ACC112 (cell line): ENCODE measurements around the gene SPAG9.
"Not testable (repeated sequence)": the region's sequence is repeated elsewhere in the genome, so short reads cannot be mapped to it uniquely, and the experiment has no call there.

Experiments used
- H2AFZ ChIP-seq: fragments of 200-600 bp; sonication (generic); one replicate; pipeline ENCODE4 v1.6.0; 2017; ENCODE audit warnings: antibody characterized with exemption, low read length; ENCODE audit not compliant: unreplicated experiment
- H3K27ac ChIP-seq: fragments of 200-600 bp; sonication (generic); 2 replicates; pipeline ENCODE4 v1.5.1; 2014; ENCODE audit warnings: low read depth, mild to moderate bottlenecking, antibody characterized with exemption, low read length, moderate library complexity
- H3K27me3 ChIP-seq: fragments of 200-600 bp; sonication (generic); 2 replicates; pipeline ENCODE4 v1.6.1; 2014; ENCODE audit warnings: mild to moderate bottlenecking, antibody characterized with exemption, low read length, moderate library complexity, mixed read lengths; ENCODE audit not compliant: insufficient read depth
- H3K36me3 ChIP-seq: fragments of 200-600 bp; sonication (generic); 2 replicates; pipeline ENCODE4 v1.6.1; 2016; ENCODE audit warnings: mild to moderate bottlenecking, antibody characterized with exemption, low read length, moderate library complexity, mixed read lengths; ENCODE audit not compliant: insufficient read depth
- H3K4me1 ChIP-seq: fragments of 200-600 bp; sonication (generic); one replicate; pipeline ENCODE4 v1.6.1; 2016; ENCODE audit warnings: low read length, mixed read lengths; ENCODE audit not compliant: insufficient read depth, unreplicated experiment, control insufficient read depth
- H3K4me3 ChIP-seq: fragments of 200-600 bp; sonication (generic); 2 replicates; pipeline ENCODE4 v1.5.1; 2014; ENCODE audit warnings: mild to moderate bottlenecking, low read depth, low read length
- H3K79me2 ChIP-seq: fragments of 200-600 bp; sonication (generic); one replicate; pipeline ENCODE4 v1.6.0; 2016; ENCODE audit warnings: low read length; ENCODE audit not compliant: control insufficient read depth, unreplicated experiment, insufficient read depth

The SPAG9 gene

GRCh38 chr17:51115179-51115578 lies 5.5 kb downstream of the SPAG9 start:
- H3K27ac ChIP-seq = no peak overlapping the region
- H2AFZ ChIP-seq = no peak overlapping the region
- H3K4me3 ChIP-seq = no peak overlapping the region
- no peaks in the 10 kb centered on the region for H3K36me3 ChIP-seq
- no peaks in the 10 kb centered on the region for H3K27me3 ChIP-seq
- peaks cover 14% of the 10 kb centered on the region for H3K4me1 ChIP-seq
- H3K79me2 ChIP-seq = peaks cover 89% of the 10 kb centered on the region

GRCh38 chr17:51112303-51113222 lies 8.1 kb downstream of the SPAG9 start:
- not testable (repeated sequence) for H2AFZ ChIP-seq, H3K27me3 ChIP-seq, H3K4me3 ChIP-seq, H3K4me1 ChIP-seq, H3K27ac ChIP-seq, H3K36me3 ChIP-seq
- peaks cover 80% of the 10 kb centered on the region for H3K79me2 ChIP-seq

GRCh38 chr17:51107778-51108177 lies 12.9 kb downstream of the SPAG9 start:
- Histone ChIP-seq H3K79me2 (peaks cover 71% of the 10 kb centered on the region), H3K36me3 (peaks cover 3% of the 10 kb centered on the region; the same call in 1 of the 2 replicates), H3K27ac (no peak overlapping the region), H3K4me3 (no peak overlapping the region), H3K4me1 (peaks cover 10% of the 10 kb centered on the region), H3K27me3 (no peaks in the 10 kb centered on the region), H2AFZ (no peak overlapping the region)

GRCh38 chr17:51103451-51103850 lies 17.2 kb downstream of the SPAG9 start:
- H3K27ac ChIP-seq = no peak overlapping the region; the same call in 1 of the 2 replicates

GRCh38 chr17:51103050-51103449 lies 17.6 kb downstream of the SPAG9 start:
- no peaks in the 10 kb centered on the region for H3K27me3 ChIP-seq
- H3K27ac ChIP-seq = no peak overlapping the region
- H3K79me2 ChIP-seq = peaks cover 71% of the 10 kb centered on the region
- H3K4me1 ChIP-seq = peaks cover 10% of the 10 kb centered on the region
- H3K36me3 ChIP-seq = peaks cover 3% of the 10 kb centered on the region; the same call in 1 of the 2 replicates
- H2AFZ ChIP-seq = no peak overlapping the region
- H3K4me3 ChIP-seq = peak overlapping the region; percentile 40; the same call in 1 of the 2 replicates

More at GRCh38 chr17:51103451-51103850, 17.2 kb downstream of the SPAG9 start:
- peaks cover 71% of the 10 kb centered on the region for H3K79me2 ChIP-seq
- no peak overlapping the region for H2AFZ ChIP-seq
- H3K36me3 ChIP-seq = peaks cover 3% of the 10 kb centered on the region; the same call in 1 of the 2 replicates
- peaks cover 10% of the 10 kb centered on the region for H3K4me1 ChIP-seq
- H3K27me3 ChIP-seq = no peaks in the 10 kb centered on the region
- H3K4me3 ChIP-seq = peak overlapping the region; percentile 40; the same call in 1 of the 2 replicates

- no peak overlapping the region for H3K4me3 ChIP-seq
- peaks cover 4% of the 10 kb centered on the region for H3K4me1 ChIP-seq
- no peak overlapping the region for H2AFZ ChIP-seq
- peaks cover 71% of the 10 kb centered on the region for H3K79me2 ChIP-seq
- H3K36me3 ChIP-seq = no peaks in the 10 kb centered on the region
- H3K27me3 ChIP-seq = no peaks in the 10 kb centered on the region
- no peak overlapping the region for H3K27ac ChIP-seq
Measured at GRCh38 chr17:51097708-51098446, 22.8 kb downstream of the SPAG9 start.

GRCh38 chr17:51091635-51092034 lies 29.0 kb downstream of the SPAG9 start:
- Histone ChIP-seq H3K4me3 (no peak overlapping the region), H3K27ac (no peak overlapping the region), H3K4me1 (peaks cover 15% of the 10 kb centered on the region)

GRCh38 chr17:51088868-51089267 lies 31.8 kb downstream of the SPAG9 start:
- not testable (repeated sequence) for H3K36me3 ChIP-seq, H3K27me3 ChIP-seq, H3K27ac ChIP-seq, H3K4me3 ChIP-seq, H2AFZ ChIP-seq
- Histone ChIP-seq H3K4me1 (peaks cover 33% of the 10 kb centered on the region), H3K79me2 (peaks cover 66% of the 10 kb centered on the region)

More at GRCh38 chr17:51091635-51092034, 29.0 kb downstream of the SPAG9 start:
- Histone ChIP-seq H3K27me3 (no peaks in the 10 kb centered on the region), H3K79me2 (peaks cover 70% of the 10 kb centered on the region), H3K36me3 (no peaks in the 10 kb centered on the region), H2AFZ (no peak overlapping the region)

GRCh38 chr17:51088287-51088686 lies 32.4 kb downstream of the SPAG9 start:
- peaks cover 35% of the 10 kb centered on the region for H3K4me1 ChIP-seq
- H3K79me2 ChIP-seq = peaks cover 67% of the 10 kb centered on the region
- no peak overlapping the region for H3K4me3 ChIP-seq
- no peak overlapping the region for H2AFZ ChIP-seq
- H3K27ac ChIP-seq = 0 out of 2 replicates have a peak overlapping the region, but pooled peaks have one; percentile 55
- H3K27me3 ChIP-seq = no peaks in the 10 kb centered on the region
- no peaks in the 10 kb centered on the region for H3K36me3 ChIP-seq

- Histone ChIP-seq H3K36me3 (no peaks in the 10 kb centered on the region), H3K4me1 (peaks cover 40% of the 10 kb centered on the region), H3K27me3 (no peaks in the 10 kb centered on the region), H3K4me3 (no peak overlapping the region), H2AFZ (no peak overlapping the region), H3K27ac (peak overlapping the region; percentile 55), H3K79me2 (peaks cover 67% of the 10 kb centered on the region)
Measured at GRCh38 chr17:51087072-51087757, 33.5 kb downstream of the SPAG9 start.
